Measurements from ENCODE around the gene RDH13. TPM values are rescaled to one million over a fixed set of nuclear protein-coding genes. Genes with fewer than 3 reads are reported as not detected.

Gene RDH13
- total and polyA plus RNA-seq, 8 donors, result 10.9 to 27.1 (median 14.5) TPM

GRCh38 chr19:55050749-55051532 is 12.0 kb downstream of the RDH13 start:
- Histone ChIP-seq H3K36me3 (peaks cover 3 to 61% (median 27%) of the 10 kb centered on the region in 3 donors), H3K27me3 (no peaks in the 10 kb centered on the region), H3K4me1 (no peaks in the 10 kb centered on the region), H3K27ac (no peak overlapping the region), H3K4me3 (no peak overlapping the region), H3K9me3 (no peaks in the 10 kb centered on the region)
- no peak for DNase-seq
- TF ChIP-seq CTCF (IDR thresholded peaks at IDR 0.05), result no peak
- 96 to 97% methylated on average over 25 of the region's 25 CpGs for WGBS, 2 donors
- intact Hi-C loops (cut with DNase I), result no loop called here
- ATAC-seq, result no peak
- FAIRE-seq, result no peak

DNA sequence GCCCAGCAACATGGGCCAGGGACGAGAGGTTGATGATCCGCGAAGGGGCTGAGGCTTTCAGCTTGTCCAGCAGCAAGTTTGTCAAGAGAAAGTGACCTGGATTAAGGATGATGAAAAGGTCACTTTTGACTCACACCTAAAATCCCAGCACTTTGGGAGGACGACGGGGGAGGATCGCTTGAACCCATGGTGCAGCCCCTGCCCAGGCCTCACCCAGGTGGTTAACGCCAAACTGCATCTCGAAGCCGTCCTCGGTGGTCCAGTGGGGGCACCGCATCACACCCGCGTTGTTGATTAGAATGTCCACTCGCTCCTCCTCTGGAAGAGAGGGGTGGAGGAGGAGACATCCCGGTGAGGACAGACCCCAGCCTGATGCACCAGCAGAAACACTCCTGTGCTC is 14.5 kb downstream of the RDH13 start:
- 95% methylated on average over 15 of the region's 15 CpGs for WGBS, 2 donors

GRCh38 chr19:55047951-55048350 is 15.0 kb downstream of the RDH13 start:
- H3K36me3 ChIP-seq, result peaks cover 3 to 53% (median 29%) of the 10 kb centered on the region in 3 donors

More for the DNA sequence above, 14.5 kb downstream of the RDH13 start:
- Histone ChIP-seq H3K4me3 (no peak overlapping the region), H3K36me3 (peaks cover 3 to 55% (median 29%) of the 10 kb centered on the region in 3 donors), H3K27me3 (no peaks in the 10 kb centered on the region), H3K27ac (no peak overlapping the region), H3K4me1 (no peaks in the 10 kb centered on the region), H3K9me3 (no peaks in the 10 kb centered on the region)
- TF ChIP-seq CTCF (IDR thresholded peaks at IDR 0.05), result no peak
- DNase-seq, result no peak
- no peak for ATAC-seq
- FAIRE-seq, result no peak
- intact Hi-C loops (cut with DNase I), result no loop called here

DNA sequence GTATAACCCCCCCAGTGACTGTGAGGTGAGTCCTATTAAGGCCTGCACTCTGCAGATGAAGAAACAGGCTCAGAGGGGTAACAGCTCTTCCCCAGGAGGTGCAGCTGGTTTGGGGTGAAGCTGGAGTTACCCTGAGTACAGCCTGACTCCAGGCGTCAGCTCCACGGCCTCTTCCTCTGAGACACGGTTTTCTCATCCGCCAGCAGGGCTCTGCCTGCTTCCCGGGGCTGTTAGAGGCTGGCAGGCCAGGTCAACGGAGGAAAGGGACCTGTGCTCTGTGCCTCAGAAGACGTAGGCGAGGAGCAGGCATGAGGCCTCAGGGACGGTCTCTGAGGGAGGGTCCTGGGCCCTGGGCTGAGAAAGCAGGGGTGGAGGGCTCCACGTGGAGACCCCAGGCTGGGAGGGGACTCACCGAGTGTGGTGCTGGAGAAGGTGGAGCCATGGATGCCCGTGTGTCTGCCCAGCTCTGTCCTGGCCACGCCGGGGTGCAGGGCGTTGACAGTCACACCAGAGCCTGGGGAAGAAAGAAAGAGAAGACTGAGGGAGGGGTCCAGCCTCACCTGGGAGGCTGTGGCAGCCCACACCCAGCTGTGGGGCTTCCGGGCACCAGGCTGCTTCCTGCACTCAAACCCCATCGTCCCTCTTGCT is 15.8 kb downstream of the RDH13 start:
- no peak for ATAC-seq
- Histone ChIP-seq H3K4me1 (no peaks in the 10 kb centered on the region), H3K27me3 (no peaks in the 10 kb centered on the region), H3K36me3 (peaks cover 3 to 49% (median 29%) of the 10 kb centered on the region in 3 donors), H3K9me3 (no peaks in the 10 kb centered on the region), H3K27ac (no peak overlapping the region), H3K4me3 (no peak overlapping the region)
- no peak for TF ChIP-seq CTCF (IDR thresholded peaks at IDR 0.05)
- DNase-seq, result no peak
- WGBS, 2 donors, result 90% methylated on average over 17 of the region's 17 CpGs
- intact Hi-C loops (cut with DNase I), result no loop called here
- no peak for FAIRE-seq

More at GRCh38 chr19:55047951-55048350, 15.0 kb downstream of the RDH13 start:
- H3K4me1 ChIP-seq, result no peaks in the 10 kb centered on the region
- ATAC-seq (no peak), FAIRE-seq (no peak), DNase-seq (no peak)
- TF ChIP-seq CTCF (IDR thresholded peaks at IDR 0.05), result no peak
- 90 to 94% methylated on average over 12 of the region's 12 CpGs for WGBS, 2 donors
- H3K9me3 ChIP-seq, result no peaks in the 10 kb centered on the region
- intact Hi-C loops (cut with DNase I), result no loop called here
- H3K27ac ChIP-seq, result no peak overlapping the region
- H3K27me3 ChIP-seq, result no peaks in the 10 kb centered on the region
- no peak overlapping the region for H3K4me3 ChIP-seq

Data from pancreas (tissue), 10 donors.